ENCODE results near the gene TRAF3IP1. TPM values are rescaled to one million over a fixed set of nuclear protein-coding genes. Genes with fewer than 3 reads are reported as not detected.
A peak's percentile ranks its signal among the peaks of the same experiment; 100 is the strongest.
"Not testable (repeated sequence)": the region's sequence is repeated elsewhere in the genome, so short reads cannot be mapped to it uniquely, and the experiment has no call there.

TRAF3IP1 gene
- total and polyA plus RNA-seq, 4 experiments from 2014 or later: 3.0 to 11.0 (median 6.7) TPM

DNA sequence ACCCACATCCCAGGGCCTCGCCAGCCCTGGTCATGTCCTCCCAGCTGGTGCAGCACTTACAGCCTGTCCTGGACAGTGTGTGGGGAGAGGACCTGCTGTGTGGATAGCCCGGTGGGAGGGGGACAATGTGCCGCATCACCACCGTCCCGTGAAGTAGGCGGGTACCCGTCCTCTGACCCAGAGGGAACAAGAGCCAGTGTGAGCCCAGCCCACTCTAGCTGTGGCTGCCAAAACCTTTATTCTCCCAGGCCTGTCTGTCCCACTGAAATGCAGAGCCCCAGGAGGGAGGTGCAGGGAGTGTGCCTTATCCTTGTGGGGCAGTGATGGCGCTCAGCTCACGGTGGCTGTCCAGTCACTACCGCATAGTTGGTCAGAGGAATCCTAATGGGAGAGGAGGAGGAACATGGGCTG is 1.7 kb downstream of the TRAF3IP1 start:
- H3K36me3 ChIP-seq (ENCODE audit: insufficient read depth, low read length): no peaks in the 10 kb centered on the region
- POLR2A ChIA-PET (ENCODE audit: partially characterized antibody): no interaction called here
- H3K36me3 Mint-ChIP-seq: peaks cover 14 to 18% of the 10 kb centered on the region in 2 donors
- DNase-seq: no peak
- peak overlapping the region in 1 of 7 donors; percentile 88 for H3K27ac Mint-ChIP-seq
- CTCF ChIA-PET (ENCODE audit: partially characterized antibody): no interaction called here
- no peaks in the 10 kb centered on the region for H3K9me3 Mint-ChIP-seq
- peak overlapping the region in 7 of 8 donors; percentile 73 to 86 (median 81) for H3K4me3 Mint-ChIP-seq
- intact Hi-C loops (cut with micrococcal nuclease): loop anchor here (10.0 kb wide), 1 partner anchor 103 kb away; the partner anchor contains the start of gene ASB1
- H3K27me3 ChIP-seq (ENCODE audit: insufficient read depth, low read length): no peaks in the 10 kb centered on the region
- no peak overlapping the region for H3K27ac ChIP-seq (ENCODE audit: low read depth, low read length)
- no peaks in the 10 kb centered on the region for H3K27me3 Mint-ChIP-seq
- H3K9me3 ChIP-seq (ENCODE audit: control insufficient read depth in 1 of 2, low read length in 2 of 2): no peaks in the 10 kb centered on the region
- no peak overlapping the region for H3K4me3 ChIP-seq (ENCODE audit: low read length in 2 of 2)
- peaks cover 18% of the 10 kb centered on the region for H3K4me1 ChIP-seq (ENCODE audit: insufficient read depth, low read length)
- H3K4me1 Mint-ChIP-seq: peaks cover 12 to 25% (median 19%) of the 10 kb centered on the region in 4 donors

GRCh38 chr2:238324248-238324647 is 3.9 kb downstream of the TRAF3IP1 start:
- H3K27ac Mint-ChIP-seq: peak overlapping the region in 1 of 7 donors; percentile 36
- H3K4me3 Mint-ChIP-seq; DNase-seq; H3K27ac ChIP-seq (ENCODE audit: low read depth, low read length); POLR2A ChIA-PET (ENCODE audit: partially characterized antibody); H3K27me3 ChIP-seq (ENCODE audit: insufficient read depth, low read length); H3K9me3 ChIP-seq (ENCODE audit: control insufficient read depth in 1 of 2, low read length in 2 of 2); H3K27me3 Mint-ChIP-seq; H3K36me3 ChIP-seq (ENCODE audit: insufficient read depth, low read length); H3K9me3 Mint-ChIP-seq; CTCF ChIA-PET (ENCODE audit: partially characterized antibody); H3K4me3 ChIP-seq (ENCODE audit: low read length in 2 of 2): not testable (repeated sequence)
- intact Hi-C loops (cut with micrococcal nuclease): loop anchor here (10.0 kb wide), 1 partner anchor 101 kb away; the partner anchor contains the start of gene ASB1
- H3K36me3 Mint-ChIP-seq: peaks cover 31 to 40% of the 10 kb centered on the region in 2 donors
- peaks cover 18% of the 10 kb centered on the region for H3K4me1 ChIP-seq (ENCODE audit: insufficient read depth, low read length)
- peaks cover 11 to 25% (median 18%) of the 10 kb centered on the region in 4 donors for H3K4me1 Mint-ChIP-seq

- DNase-seq: no peak
- H3K27me3 ChIP-seq (ENCODE audit: insufficient read depth, low read length): no peaks in the 10 kb centered on the region
- ChIA-PET CTCF (ENCODE audit: partially characterized antibody) (interaction anchor here (0.6 kb wide), 1 partner anchor 42 kb away, joined by 3 read pairs; no protein-coding TSS in a partner anchor), POLR2A (ENCODE audit: partially characterized antibody) (no interaction called here)
- H3K36me3 ChIP-seq (ENCODE audit: insufficient read depth, low read length): no peaks in the 10 kb centered on the region
- H3K4me3 ChIP-seq (ENCODE audit: low read length in 2 of 2): no peak overlapping the region
- H3K9me3 ChIP-seq (ENCODE audit: control insufficient read depth in 1 of 2, low read length in 2 of 2): no peaks in the 10 kb centered on the region
- intact Hi-C loops (cut with micrococcal nuclease): loop anchor here (10.0 kb wide), 1 partner anchor 99 kb away; the partner anchor contains the start of gene ASB1
- H3K27me3 Mint-ChIP-seq: no peaks in the 10 kb centered on the region
- H3K36me3 Mint-ChIP-seq: peaks cover 38 to 47% of the 10 kb centered on the region in 2 donors
- peaks cover 10 to 17% (median 12%) of the 10 kb centered on the region in 4 donors for H3K4me1 Mint-ChIP-seq
- peak overlapping the region in 2 of 7 donors; percentile 51 to 66 for H3K27ac Mint-ChIP-seq
- H3K27ac ChIP-seq (ENCODE audit: low read depth, low read length): no peak overlapping the region
- no peaks in the 10 kb centered on the region for H3K9me3 Mint-ChIP-seq
- peaks cover 9% of the 10 kb centered on the region for H3K4me1 ChIP-seq (ENCODE audit: insufficient read depth, low read length)
- H3K4me3 Mint-ChIP-seq: no peak overlapping the region
Observed at GRCh38 chr2:238325694-238326093, 5.4 kb downstream of the TRAF3IP1 start.

DNA sequence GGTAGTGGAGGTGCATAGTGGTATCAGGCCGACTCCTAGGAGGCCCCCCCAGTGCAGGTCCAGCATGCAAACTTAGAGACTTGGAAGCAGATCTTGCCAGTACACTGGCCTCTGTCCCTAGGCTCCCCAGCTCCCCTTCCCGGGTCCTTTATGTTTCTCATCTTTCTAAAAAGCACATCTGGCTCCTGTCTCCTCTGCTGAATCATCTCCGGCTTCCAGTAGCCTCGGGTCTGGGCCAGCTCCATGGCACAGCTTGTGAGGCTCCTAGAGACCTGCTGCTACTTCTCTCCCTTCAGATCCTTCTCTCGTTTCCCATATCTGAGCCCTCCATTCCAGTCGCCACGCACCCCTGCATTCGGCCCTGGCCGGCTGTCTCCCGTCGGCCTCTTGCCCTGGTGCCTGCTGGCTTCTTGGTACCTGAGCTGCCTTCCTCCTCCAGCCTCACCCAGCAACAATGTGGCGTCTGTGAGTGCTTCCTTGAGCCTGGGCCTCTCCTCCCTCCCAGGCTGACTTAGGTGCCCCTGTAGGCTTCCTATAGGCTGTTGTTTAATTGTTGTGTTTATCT is 6.6 kb downstream of the TRAF3IP1 start:
- H3K4me1 Mint-ChIP-seq: peaks cover 1 to 7% (median 6%) of the 10 kb centered on the region in 4 donors
- ChIA-PET POLR2A (ENCODE audit: partially characterized antibody) (no interaction called here), CTCF (ENCODE audit: partially characterized antibody) (no interaction called here)
- no peak overlapping the region for H3K4me3 Mint-ChIP-seq
- no peak overlapping the region for H3K27ac Mint-ChIP-seq
- no peaks in the 10 kb centered on the region for H3K9me3 ChIP-seq (ENCODE audit: control insufficient read depth in 1 of 2, low read length in 2 of 2)
- H3K4me3 ChIP-seq (ENCODE audit: low read length in 2 of 2): no peak overlapping the region
- no peaks in the 10 kb centered on the region for H3K36me3 ChIP-seq (ENCODE audit: insufficient read depth, low read length)
- H3K36me3 Mint-ChIP-seq: peaks cover 38 to 50% of the 10 kb centered on the region in 2 donors
- intact Hi-C loops (cut with micrococcal nuclease): loop anchor here (10.0 kb wide), 1 partner anchor 98 kb away; the partner anchor contains the start of gene ASB1
- H3K27ac ChIP-seq (ENCODE audit: low read depth, low read length): no peak overlapping the region
- DNase-seq: no peak
- H3K4me1 ChIP-seq (ENCODE audit: insufficient read depth, low read length): peaks cover under 1% of the 10 kb centered on the region
- no peaks in the 10 kb centered on the region for H3K9me3 Mint-ChIP-seq
- H3K27me3 Mint-ChIP-seq: no peaks in the 10 kb centered on the region
- H3K27me3 ChIP-seq (ENCODE audit: insufficient read depth, low read length): no peaks in the 10 kb centered on the region

GRCh38 chr2:238327751-238328150 is 7.4 kb downstream of the TRAF3IP1 start:
- ChIA-PET CTCF (ENCODE audit: partially characterized antibody) (no interaction called here), POLR2A (ENCODE audit: partially characterized antibody) (no interaction called here)
- H3K27me3 Mint-ChIP-seq: no peaks in the 10 kb centered on the region
- H3K4me3 Mint-ChIP-seq: no peak overlapping the region
- H3K9me3 Mint-ChIP-seq: no peaks in the 10 kb centered on the region
- Histone ChIP-seq H3K9me3 (ENCODE audit: control insufficient read depth in 1 of 2, low read length in 2 of 2) (no peaks in the 10 kb centered on the region), H3K36me3 (ENCODE audit: insufficient read depth, low read length) (no peaks in the 10 kb centered on the region), H3K27me3 (ENCODE audit: insufficient read depth, low read length) (no peaks in the 10 kb centered on the region), H3K27ac (ENCODE audit: low read depth, low read length) (no peak overlapping the region), H3K4me3 (ENCODE audit: low read length in 2 of 2) (no peak overlapping the region), H3K4me1 (ENCODE audit: insufficient read depth, low read length) (no peaks in the 10 kb centered on the region)
- intact Hi-C loops (cut with micrococcal nuclease): loop anchor here (10.0 kb wide), 1 partner anchor 97 kb away; the partner anchor contains the start of gene ASB1
- H3K4me1 Mint-ChIP-seq: peaks cover 0 to 3% (median under 1%) of the 10 kb centered on the region in 4 donors
- H3K27ac Mint-ChIP-seq: no peak overlapping the region
- no peak for DNase-seq
- H3K36me3 Mint-ChIP-seq: peaks cover 40 to 50% of the 10 kb centered on the region in 2 donors

DNA sequence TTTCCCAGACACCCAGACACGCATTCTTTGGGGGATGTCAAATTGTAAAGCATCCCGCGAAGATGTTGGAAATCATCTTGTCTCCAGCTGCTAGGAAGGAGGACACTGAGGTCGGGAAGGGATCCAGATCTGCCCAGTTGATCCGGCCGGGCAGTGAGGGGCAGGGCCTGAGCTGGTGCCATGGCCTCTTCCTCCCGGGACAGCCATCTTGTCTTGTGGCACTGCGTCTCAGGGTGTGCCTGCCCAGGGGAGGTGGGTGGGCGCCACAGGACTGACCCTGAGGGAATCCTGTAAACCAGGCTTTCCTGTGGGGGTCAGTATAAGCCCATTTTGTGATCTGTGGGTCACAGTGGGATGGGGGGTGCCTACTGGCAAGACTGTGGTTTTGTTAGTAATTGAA is 10.1 kb downstream of the TRAF3IP1 start:
- CTCF ChIA-PET (ENCODE audit: partially characterized antibody): interaction anchor here (0.7 kb wide), 1 partner anchor 41 kb away, joined by 3 read pairs; no protein-coding TSS in a partner anchor
- Histone ChIP-seq H3K27me3 (ENCODE audit: insufficient read depth, low read length) (no peaks in the 10 kb centered on the region), H3K9me3 (ENCODE audit: control insufficient read depth in 1 of 2, low read length in 2 of 2) (no peaks in the 10 kb centered on the region), H3K27ac (ENCODE audit: low read depth, low read length) (no peak overlapping the region), H3K4me1 (ENCODE audit: insufficient read depth, low read length) (no peaks in the 10 kb centered on the region), H3K4me3 (ENCODE audit: low read length in 2 of 2) (no peak overlapping the region), H3K36me3 (ENCODE audit: insufficient read depth, low read length) (no peaks in the 10 kb centered on the region)
- Mint-ChIP-seq H3K27me3 (no peaks in the 10 kb centered on the region), H3K27ac (no peak overlapping the region), H3K4me3 (no peak overlapping the region), H3K9me3 (no peaks in the 10 kb centered on the region), H3K36me3 (peaks cover 48 to 49% of the 10 kb centered on the region in 2 donors), H3K4me1 (no peaks in the 10 kb centered on the region)
- intact Hi-C loops (cut with micrococcal nuclease): no loop called here
- POLR2A ChIA-PET (ENCODE audit: partially characterized antibody): no interaction called here
- DNase-seq: no peak

- Histone ChIP-seq H3K9me3 (ENCODE audit: control insufficient read depth in 1 of 2, low read length in 2 of 2) (no peaks in the 10 kb centered on the region), H3K4me1 (ENCODE audit: insufficient read depth, low read length) (no peaks in the 10 kb centered on the region), H3K27me3 (ENCODE audit: insufficient read depth, low read length) (no peaks in the 10 kb centered on the region), H3K36me3 (ENCODE audit: insufficient read depth, low read length) (no peaks in the 10 kb centered on the region), H3K4me3 (ENCODE audit: low read length in 2 of 2) (no peak overlapping the region), H3K27ac (ENCODE audit: low read depth, low read length) (no peak overlapping the region)
- H3K27ac Mint-ChIP-seq: no peak overlapping the region
- no peak overlapping the region for H3K4me3 Mint-ChIP-seq
- DNase-seq: no peak
- H3K27me3 Mint-ChIP-seq: no peaks in the 10 kb centered on the region
- ChIA-PET CTCF (ENCODE audit: partially characterized antibody) (no interaction called here), POLR2A (ENCODE audit: partially characterized antibody) (no interaction called here)
- peaks cover 41 to 46% of the 10 kb centered on the region in 2 donors for H3K36me3 Mint-ChIP-seq
- intact Hi-C loops (cut with micrococcal nuclease): no loop called here
- no peaks in the 10 kb centered on the region for H3K9me3 Mint-ChIP-seq
- H3K4me1 Mint-ChIP-seq: no peaks in the 10 kb centered on the region
Observed at GRCh38 chr2:238331916-238332315, 11.6 kb downstream of the TRAF3IP1 start.

All from CD4-positive, alpha-beta memory T cell (primary cell).